Activated T-cell treated with anti-CD3 and anti-CD28 coated beads, Interleukin-2, amount 50 U/mL, for 72 hours (primary cell): ENCODE measurements around the gene GDF7. TPM values are rescaled to one million over a fixed set of nuclear protein-coding genes. Genes with fewer than 3 reads are reported as not detected.
"Not testable (repeated sequence)": the region's sequence is repeated elsewhere in the genome, so short reads cannot be mapped to it uniquely, and the experiment has no call there.

ENCODE experiments used
- ATAC-seq, 2 donors: fragments of 150-1000 bp; cut with Tn5 transposase; replicated peaks in 1 of 2; 2 replicates each; pipeline ENCODE4 v1.10.0; 2021; ENCODE audit warnings: moderate library complexity in 2 of 2, mild to moderate bottlenecking in 1 of 2
- DNase-seq, 2 donors: peaks; one replicate each; pipeline ENCODE4 v3.0.0; 2021 to 2022; ENCODE audit warnings: mixed read lengths in 1 of 2
- H3K27ac Mint-ChIP-seq: one replicate; pipeline ENCODE4 v1.8.0; 2022; ENCODE audit warnings: mild to moderate bottlenecking, moderate library complexity, mixed read lengths
- H3K27me3 Mint-ChIP-seq: one replicate; pipeline ENCODE4 v1.8.0; 2022; ENCODE audit warnings: low read depth, mixed read lengths
- H3K36me3 Mint-ChIP-seq, 2 donors: one replicate each; pipeline ENCODE4 v1.8.0; 2022; ENCODE audit warnings: mixed read lengths in 2 of 2, mild to moderate bottlenecking in 1 of 2; ENCODE audit not compliant: insufficient read depth in 2 of 2
- H3K4me1 Mint-ChIP-seq: one replicate; pipeline ENCODE4 v1.8.0; 2022; ENCODE audit warnings: low read depth, mixed read lengths
- H3K4me3 Mint-ChIP-seq, 2 donors: one replicate each; pipeline ENCODE4 v1.8.0; 2022; ENCODE audit warnings: mild to moderate bottlenecking in 2 of 2, mixed read lengths in 2 of 2, moderate library complexity in 2 of 2
- H3K9me3 Mint-ChIP-seq, 2 donors: one replicate each; pipeline ENCODE4 v1.8.0; 2022; ENCODE audit warnings: mixed read lengths in 2 of 2
- total RNA-seq, 2 donors: library from RNA; stranded (reverse); gene quantifications; one replicate each; pipeline ENCODE4 v1.2.3, GENCODE V29; 2022

Gene GDF7
- total RNA-seq, 2 donors from 2014 or later, result 0.07 TPM; not detected in 1

- no peaks in the 10 kb centered on the region for H3K4me1 Mint-ChIP-seq
- no peak overlapping the region for H3K27ac Mint-ChIP-seq
- no peaks in the 10 kb centered on the region for H3K9me3 Mint-ChIP-seq
- DNase-seq (no peak), ATAC-seq (no peak)
- no peaks in the 10 kb centered on the region for H3K27me3 Mint-ChIP-seq
- no peak overlapping the region for H3K4me3 Mint-ChIP-seq
- H3K36me3 Mint-ChIP-seq, result peaks cover 3 to 8% of the 10 kb centered on the region in 2 donors
These were observed 39.8 kb downstream of the GDF7 start for GRCh38 chr2:20706786-20707185.

GRCh38 chr2:20707601-20708000 lies 40.7 kb downstream of the GDF7 start:
- no peaks in the 10 kb centered on the region for H3K4me1 Mint-ChIP-seq
- no peak overlapping the region for H3K27ac Mint-ChIP-seq
- no peaks in the 10 kb centered on the region for H3K27me3 Mint-ChIP-seq
- ATAC-seq, result no peak
- DNase-seq, result no peak
- H3K36me3 Mint-ChIP-seq, result peaks cover 5 to 8% of the 10 kb centered on the region in 2 donors
- no peaks in the 10 kb centered on the region for H3K9me3 Mint-ChIP-seq
- H3K4me3 Mint-ChIP-seq, result no peak overlapping the region

GRCh38 chr2:20711641-20712040 lies 44.7 kb downstream of the GDF7 start:
- not testable (repeated sequence) for H3K4me3 Mint-ChIP-seq, H3K4me1 Mint-ChIP-seq, H3K27me3 Mint-ChIP-seq, DNase-seq, H3K9me3 Mint-ChIP-seq, ATAC-seq, H3K36me3 Mint-ChIP-seq, H3K27ac Mint-ChIP-seq

GRCh38 chr2:20713585-20713984 lies 46.6 kb downstream of the GDF7 start:
- not testable (repeated sequence) for H3K27me3 Mint-ChIP-seq, H3K4me3 Mint-ChIP-seq, H3K9me3 Mint-ChIP-seq, H3K27ac Mint-ChIP-seq, H3K4me1 Mint-ChIP-seq, ATAC-seq, DNase-seq
- H3K36me3 Mint-ChIP-seq, result peaks cover 14 to 21% of the 10 kb centered on the region in 2 donors

GRCh38 chr2:20714412-20714811 lies 47.5 kb downstream of the GDF7 start:
- peaks cover 14 to 24% of the 10 kb centered on the region in 2 donors for H3K36me3 Mint-ChIP-seq

GRCh38 chr2:20716164-20716563 lies 49.2 kb downstream of the GDF7 start:
- DNase-seq, result not testable (repeated sequence)

More at GRCh38 chr2:20714412-20714811, 47.5 kb downstream of the GDF7 start:
- H3K4me3 Mint-ChIP-seq, H3K27ac Mint-ChIP-seq, H3K27me3 Mint-ChIP-seq, H3K4me1 Mint-ChIP-seq, ATAC-seq, DNase-seq: not testable (repeated sequence)
- H3K9me3 Mint-ChIP-seq, result peaks cover 0 to 10% of the 10 kb centered on the region in 2 donors

GRCh38 chr2:20717641-20718040 lies 50.7 kb downstream of the GDF7 start:
- no peaks in the 10 kb centered on the region for H3K4me1 Mint-ChIP-seq
- H3K36me3 Mint-ChIP-seq, result peaks cover 12 to 29% of the 10 kb centered on the region in 2 donors
- ATAC-seq, result no peak

More at GRCh38 chr2:20716164-20716563, 49.2 kb downstream of the GDF7 start:
- H3K36me3 Mint-ChIP-seq, result peaks cover 14 to 26% of the 10 kb centered on the region in 2 donors
- H3K4me3 Mint-ChIP-seq, H3K27me3 Mint-ChIP-seq, H3K27ac Mint-ChIP-seq, ATAC-seq, H3K4me1 Mint-ChIP-seq: not testable (repeated sequence)
- peaks cover 0 to 13% of the 10 kb centered on the region in 2 donors for H3K9me3 Mint-ChIP-seq

GRCh38 chr2:20722592-20723240 lies 55.8 kb downstream of the GDF7 start:
- H3K27me3 Mint-ChIP-seq, result no peaks in the 10 kb centered on the region
- DNase-seq (no peak), ATAC-seq (no peak)
- peaks cover 8% of the 10 kb centered on the region for H3K4me1 Mint-ChIP-seq
- H3K4me3 Mint-ChIP-seq, result no peak overlapping the region
- H3K27ac Mint-ChIP-seq, result no peak overlapping the region
- peaks cover 0 to 10% of the 10 kb centered on the region in 2 donors for H3K9me3 Mint-ChIP-seq
- peaks cover 17 to 26% of the 10 kb centered on the region in 2 donors for H3K36me3 Mint-ChIP-seq

More at GRCh38 chr2:20717641-20718040, 50.7 kb downstream of the GDF7 start:
- Mint-ChIP-seq H3K4me3 (no peak overlapping the region), H3K27ac (no peak overlapping the region), H3K27me3 (no peaks in the 10 kb centered on the region), H3K9me3 (peaks cover 0 to 13% of the 10 kb centered on the region in 2 donors)
- no peak for DNase-seq

GRCh38 chr2:20723543-20723942 lies 56.6 kb downstream of the GDF7 start:
- ATAC-seq, result no peak
- H3K27ac Mint-ChIP-seq, result no peak overlapping the region
- H3K4me1 Mint-ChIP-seq, result peaks cover 8% of the 10 kb centered on the region
- peaks cover 0 to 6% of the 10 kb centered on the region in 2 donors for H3K9me3 Mint-ChIP-seq
- no peak for DNase-seq
- no peak overlapping the region for H3K4me3 Mint-ChIP-seq
- H3K36me3 Mint-ChIP-seq, result peaks cover 14 to 19% of the 10 kb centered on the region in 2 donors
- no peaks in the 10 kb centered on the region for H3K27me3 Mint-ChIP-seq

GRCh38 chr2:20724500-20725053 lies 57.6 kb downstream of the GDF7 start:
- DNase-seq (no peak), ATAC-seq (peak; percentile 39 to 51)
- Mint-ChIP-seq H3K27me3 (no peaks in the 10 kb centered on the region), H3K27ac (no peak overlapping the region), H3K4me1 (peaks cover 8% of the 10 kb centered on the region), H3K36me3 (peaks cover 14 to 16% of the 10 kb centered on the region in 2 donors), H3K4me3 (no peak overlapping the region), H3K9me3 (peaks cover 0 to 2% of the 10 kb centered on the region in 2 donors)

GRCh38 chr2:20725782-20726181 lies 58.8 kb downstream of the GDF7 start:
- ATAC-seq (no peak), DNase-seq (no peak)
- Mint-ChIP-seq H3K9me3 (no peaks in the 10 kb centered on the region), H3K27me3 (no peaks in the 10 kb centered on the region), H3K36me3 (peaks cover 11 to 13% of the 10 kb centered on the region in 2 donors), H3K4me3 (no peak overlapping the region), H3K27ac (no peak overlapping the region), H3K4me1 (peaks cover 8% of the 10 kb centered on the region)

GRCh38 chr2:20726913-20727312 lies 60.0 kb downstream of the GDF7 start:
- Mint-ChIP-seq H3K4me3 (no peak overlapping the region), H3K36me3 (peaks cover 6 to 11% of the 10 kb centered on the region in 2 donors), H3K27ac (no peak overlapping the region), H3K4me1 (peaks cover 8% of the 10 kb centered on the region), H3K9me3 (no peaks in the 10 kb centered on the region), H3K27me3 (no peaks in the 10 kb centered on the region)
- ATAC-seq (no peak), DNase-seq (no peak)

- ATAC-seq (no peak), DNase-seq (no peak)
- Mint-ChIP-seq H3K36me3 (peaks cover 6 to 11% of the 10 kb centered on the region in 2 donors), H3K9me3 (no peaks in the 10 kb centered on the region), H3K4me3 (no peak overlapping the region), H3K4me1 (peaks cover 8% of the 10 kb centered on the region), H3K27ac (no peak overlapping the region), H3K27me3 (no peaks in the 10 kb centered on the region)
These were observed 61.3 kb downstream of the GDF7 start for GRCh38 chr2:20728114-20728758.
